Spleen (tissue), 7 donors: Measurements from ENCODE around the gene POLA1.

Experiments
- CTCF ChIP-seq, 11 experiments: fragments of 200-600 bp in 7 of 11; fragments of 450-650 bp in 4 of 11; sonication (generic) in 4 of 11; IDR thresholded peaks in 8 of 11; conservative IDR thresholded peaks in 3 of 11; 1 replicate in 7 of 11; 2 replicates in 4 of 11; pipeline versions ENCODE4 v1.4.0 to v1.8.0; 2016 to 2021; ENCODE audit warnings: antibody characterized with exemption in 11 of 11, inconsistent platforms in 4 of 11, mild to moderate bottlenecking in 1 of 11
- POLR2A ChIP-seq, 3 donors: fragments of 450-650 bp; IDR thresholded peaks; one replicate each; pipeline ENCODE4 v1.5.1; 2017; ENCODE audit warnings: antibody characterized with exemption in 3 of 3, mild to moderate bottlenecking in 1 of 3
- POLR2AphosphoS5 ChIP-seq, 3 donors: sonication (generic); formaldehyde crosslinking; IDR thresholded peaks; one replicate each; pipeline ENCODE4 v1.5.1; 2017; ENCODE audit warnings: antibody characterized with exemption in 3 of 3
- donor health status: DM: no; HTN: no; CAD: no; lungs with moderate emphysema.
- donor health status: DM: no; HTN: no; CAD: no.
- donor health status: DM: no; HTN: no; CAD: no.

GRCh38 chrX:24646006-24646405 is 47.7 kb upstream of the POLA1 start:
- no peak for TF ChIP-seq CTCF (IDR thresholded peaks at IDR 0.05 in 8 of 11, conservative IDR thresholded peaks at IDR 0.05 in 3 of 11)
- no peak for TF ChIP-seq POLR2AphosphoS5 (IDR thresholded peaks at IDR 0.05)
- no peak for TF ChIP-seq POLR2A (IDR thresholded peaks at IDR 0.05)
